ENCODE measurements around the gene PAF1. TPM values are rescaled to one million over a fixed set of nuclear protein-coding genes. Genes with fewer than 3 reads are reported as not detected.

Gene PAF1
- total RNA-seq, 4 donors from 2014 or later: 21.8 to 65.6 (median 33.7) TPM

DNA sequence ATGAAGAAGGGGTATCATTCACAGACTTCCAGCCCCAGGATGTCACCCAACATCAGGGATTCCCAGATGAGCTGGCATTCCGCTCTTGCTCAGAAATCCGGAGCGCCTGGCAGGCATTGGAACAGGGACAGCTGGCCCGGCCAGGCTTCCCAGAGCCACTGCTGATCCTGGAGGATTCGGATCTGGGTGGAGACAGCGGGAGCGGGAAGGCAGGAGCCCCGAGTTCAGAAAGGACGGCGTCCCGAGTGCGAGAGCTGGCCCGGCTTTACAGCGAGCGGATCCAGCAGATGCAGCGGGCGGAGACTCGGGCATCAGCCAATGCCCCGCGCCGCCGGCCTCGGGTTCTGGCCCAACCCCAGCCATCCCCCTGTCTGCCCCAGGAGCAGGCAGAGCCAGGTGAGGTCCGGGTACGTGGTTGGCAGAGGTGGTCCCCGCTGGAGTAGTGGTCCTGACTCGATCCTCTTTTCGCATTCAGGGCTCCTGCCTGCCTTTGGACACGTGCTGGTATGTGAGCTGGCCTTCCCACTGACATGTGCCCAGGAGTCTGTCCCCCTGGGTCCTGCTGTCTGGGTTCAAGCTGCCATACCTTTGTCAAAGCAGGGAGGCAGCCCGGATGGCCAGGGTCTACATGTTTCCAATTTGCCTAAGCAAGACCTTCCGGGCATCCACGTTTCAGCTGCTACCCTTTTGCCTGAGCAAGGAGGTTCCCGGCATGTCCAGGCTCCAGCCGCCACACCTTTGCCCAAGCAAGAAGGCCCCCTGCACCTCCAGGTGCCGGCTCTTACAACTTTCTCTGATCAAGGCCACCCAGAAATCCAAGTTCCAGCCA is 32.6 kb upstream of the PAF1 start:
- Histone ChIP-seq H3K27ac (no peak overlapping the region), H3K4me3 (no peak overlapping the region)

GRCh38 chr19:39422020-39422419 is 31.1 kb upstream of the PAF1 start:
- H3K4me1 ChIP-seq: peaks cover 0 to 3% of the 10 kb centered on the region in 2 donors
- no peak overlapping the region for H3K27ac ChIP-seq
- TF ChIP-seq CTCF (IDR thresholded peaks at IDR 0.05): no peak
- H3K4me3 ChIP-seq: no peak overlapping the region
- intact Hi-C loops (cut with DNase I; ENCODE audit: low total_unique reads): no loop called here
- no peaks in the 10 kb centered on the region for H3K27me3 ChIP-seq
- no peaks in the 10 kb centered on the region for H3K36me3 ChIP-seq
- H3K9me3 ChIP-seq: no peaks in the 10 kb centered on the region
- no peak for DNase-seq

More for the DNA sequence above, 32.6 kb upstream of the PAF1 start:
- peaks cover 0 to under 1% of the 10 kb centered on the region in 2 donors for H3K4me1 ChIP-seq
- H3K27me3 ChIP-seq: no peaks in the 10 kb centered on the region
- no peaks in the 10 kb centered on the region for H3K9me3 ChIP-seq
- no peaks in the 10 kb centered on the region for H3K36me3 ChIP-seq
- TF ChIP-seq CTCF (IDR thresholded peaks at IDR 0.05) (no peak), POLR2A (IDR thresholded peaks at IDR 0.05) (no peak)
- DNase-seq: no peak
- intact Hi-C loops (cut with DNase I; ENCODE audit: low total_unique reads): no loop called here

DNA sequence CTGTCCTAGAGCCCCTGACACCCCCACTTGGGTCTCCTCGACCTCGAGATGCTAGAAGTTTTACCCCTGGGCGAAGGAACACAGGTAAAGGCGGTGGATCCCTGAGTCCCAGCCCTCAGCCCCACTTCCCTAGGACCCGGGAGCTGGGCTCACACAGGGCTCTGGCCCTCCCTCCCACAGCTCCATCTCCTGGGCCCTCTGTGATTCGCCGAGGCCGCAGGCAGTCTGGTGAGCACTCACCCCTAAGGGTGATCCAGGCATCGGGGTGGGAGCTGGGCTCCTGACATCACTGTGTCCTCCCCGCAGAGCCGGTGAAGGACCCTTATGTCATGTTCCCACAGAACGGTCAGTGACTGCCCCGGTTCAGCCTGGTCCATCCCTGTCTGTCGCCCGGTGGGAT is 29.9 kb upstream of the PAF1 start:
- intact Hi-C loops (cut with DNase I; ENCODE audit: low total_unique reads): no loop called here
- peaks cover 0 to 3% of the 10 kb centered on the region in 2 donors for H3K4me1 ChIP-seq
- DNase-seq: no peak

DNA sequence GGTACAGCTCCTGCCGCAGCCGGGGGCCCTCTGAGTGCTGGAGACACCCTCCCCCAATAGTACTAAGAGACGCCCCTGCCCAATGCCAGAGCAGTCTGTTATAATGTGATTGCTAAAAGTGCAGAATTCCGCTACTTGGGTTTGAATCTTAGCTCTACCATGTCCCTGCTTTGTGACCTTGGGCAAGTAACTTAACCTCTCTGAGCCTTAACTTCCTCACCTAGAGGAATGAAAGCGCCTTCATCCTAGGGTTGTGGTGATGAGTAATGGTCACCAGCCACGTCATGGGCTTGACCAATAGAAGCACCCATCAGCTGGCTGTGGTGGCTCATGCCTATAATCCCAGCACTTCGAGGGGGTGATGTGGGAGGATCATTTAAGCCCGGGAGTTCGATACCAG is 28.1 kb upstream of the PAF1 start:
- Histone ChIP-seq H3K27me3 (no peaks in the 10 kb centered on the region), H3K4me1 (peaks cover 0 to 20% of the 10 kb centered on the region in 2 donors), H3K36me3 (no peaks in the 10 kb centered on the region), H3K27ac (no peak overlapping the region), H3K9me3 (no peaks in the 10 kb centered on the region), H3K4me3 (no peak overlapping the region)
- no peak for DNase-seq
- intact Hi-C loops (cut with DNase I; ENCODE audit: low total_unique reads): no loop called here
- TF ChIP-seq POLR2A (IDR thresholded peaks at IDR 0.05) (no peak), CTCF (IDR thresholded peaks at IDR 0.05) (no peak)

More for the DNA sequence above, 29.9 kb upstream of the PAF1 start:
- Histone ChIP-seq H3K9me3 (no peaks in the 10 kb centered on the region), H3K4me3 (no peak overlapping the region), H3K36me3 (no peaks in the 10 kb centered on the region), H3K27me3 (no peaks in the 10 kb centered on the region), H3K27ac (no peak overlapping the region)
- TF ChIP-seq CTCF (IDR thresholded peaks at IDR 0.05): no peak
- TF ChIP-seq POLR2A (IDR thresholded peaks at IDR 0.05): no peak

DNA sequence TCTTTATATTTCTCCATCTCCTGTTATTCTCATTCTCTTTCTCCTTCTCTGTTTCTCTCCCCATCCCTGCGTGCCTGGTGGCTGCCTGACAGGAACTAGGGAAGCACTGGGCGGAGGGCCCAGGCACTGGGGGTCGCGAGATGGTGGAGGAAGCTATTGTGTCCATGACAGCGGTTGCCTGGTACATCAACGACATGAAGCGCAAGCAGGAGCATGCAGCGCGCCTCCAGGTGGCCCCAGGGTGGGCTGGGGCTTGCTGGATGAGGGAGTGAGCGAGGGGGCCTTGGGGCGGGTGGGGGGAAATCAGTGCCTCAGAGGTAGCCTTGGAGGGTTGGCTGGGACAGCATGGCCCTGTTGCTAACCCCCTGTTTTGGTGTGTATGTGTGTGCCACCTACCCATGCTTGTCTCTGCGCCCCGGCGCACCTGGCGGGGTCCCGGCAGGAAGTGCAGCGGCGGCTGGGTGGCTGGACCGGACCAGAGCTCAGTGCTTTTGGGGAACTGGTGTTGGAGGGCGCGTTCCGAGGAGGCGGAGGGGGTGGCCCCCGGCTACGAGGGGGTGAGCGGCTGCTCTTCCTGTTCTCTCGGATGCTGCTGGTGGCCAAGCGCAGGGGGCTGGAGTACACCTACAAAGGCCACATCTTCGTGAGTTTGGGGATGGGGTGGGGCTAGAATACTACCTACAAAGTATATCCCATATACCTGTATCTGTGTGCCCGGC is 26.7 kb upstream of the PAF1 start:
- no peak overlapping the region for H3K27ac ChIP-seq
- TF ChIP-seq CTCF (IDR thresholded peaks at IDR 0.05): no peak
- TF ChIP-seq POLR2A (IDR thresholded peaks at IDR 0.05): no peak
- peaks cover 0 to 20% of the 10 kb centered on the region in 2 donors for H3K4me1 ChIP-seq
- no peak overlapping the region for H3K4me3 ChIP-seq
- no peak for DNase-seq
- intact Hi-C loops (cut with DNase I; ENCODE audit: low total_unique reads): no loop called here
- H3K9me3 ChIP-seq: no peaks in the 10 kb centered on the region
- H3K36me3 ChIP-seq: no peaks in the 10 kb centered on the region
- H3K27me3 ChIP-seq: no peaks in the 10 kb centered on the region

Measured in uterus (tissue), 4 donors.